ENCODE measurements around the gene GINS2.

Gene GINS2

GRCh38 chr16:85688586-85689284, at the start of gene GINS2:
Gene GINS2 (minus strand): TSS chr16:85688954. CDS start chr16:85688898, 56 bp downstream.
- DNase-seq (ENCODE audit: low read depth, low spot score): peak; percentile 20

GRCh38 chr16:85736921-85737320, 48.2 kb upstream of the GINS2 start:
- DNase-seq (ENCODE audit: low read depth, low spot score): no peak

- DNase-seq (ENCODE audit: low read depth, low spot score): no peak
These were observed 47.2 kb upstream of the GINS2 start for GRCh38 chr16:85735946-85736345.

GRCh38 chr16:85735225-85735635, 46.5 kb upstream of the GINS2 start:
- DNase-seq (ENCODE audit: low read depth, low spot score): no peak

- no peak for DNase-seq (ENCODE audit: low read depth, low spot score)
These were observed 45.7 kb upstream of the GINS2 start for GRCh38 chr16:85734311-85735017.

GRCh38 chr16:85733839-85734170, 45.1 kb upstream of the GINS2 start:
- DNase-seq (ENCODE audit: low read depth, low spot score): no peak

GRCh38 chr16:85733155-85733838, 44.5 kb upstream of the GINS2 start:
- DNase-seq (ENCODE audit: low read depth, low spot score): no peak

GRCh38 chr16:85731179-85731578, 42.4 kb upstream of the GINS2 start:
- DNase-seq (ENCODE audit: low read depth, low spot score): no peak

- no peak for DNase-seq (ENCODE audit: low read depth, low spot score)
These were observed 41.4 kb upstream of the GINS2 start for GRCh38 chr16:85730186-85730465.

- DNase-seq (ENCODE audit: low read depth, low spot score): no peak
These were observed 40.9 kb upstream of the GINS2 start for GRCh38 chr16:85729452-85730185.

GRCh38 chr16:85728879-85729278, 40.1 kb upstream of the GINS2 start:
- DNase-seq (ENCODE audit: low read depth, low spot score): no peak

- DNase-seq (ENCODE audit: low read depth, low spot score): no peak
These were observed 36.2 kb upstream of the GINS2 start for GRCh38 chr16:85724936-85725335.

- no peak for DNase-seq (ENCODE audit: low read depth, low spot score)
These were observed 35.5 kb upstream of the GINS2 start for GRCh38 chr16:85724126-85724879.

- DNase-seq (ENCODE audit: low read depth, low spot score): no peak
These were observed 33.6 kb upstream of the GINS2 start for GRCh38 chr16:85722128-85722893.

GRCh38 chr16:85720302-85720637, 31.5 kb upstream of the GINS2 start:
- no peak for DNase-seq (ENCODE audit: low read depth, low spot score)

GRCh38 chr16:85719605-85720301, 31.0 kb upstream of the GINS2 start:
- DNase-seq (ENCODE audit: low read depth, low spot score): no peak

- no peak for DNase-seq (ENCODE audit: low read depth, low spot score)
These were observed 29.9 kb upstream of the GINS2 start for GRCh38 chr16:85718682-85719081.

GRCh38 chr16:85718153-85718477, 29.4 kb upstream of the GINS2 start:
- DNase-seq (ENCODE audit: low read depth, low spot score): no peak

GRCh38 chr16:85717393-85718152, 28.8 kb upstream of the GINS2 start:
- DNase-seq (ENCODE audit: low read depth, low spot score): no peak

GRCh38 chr16:85716680-85717038, 27.9 kb upstream of the GINS2 start:
- no peak for DNase-seq (ENCODE audit: low read depth, low spot score)
